Measurements from ENCODE around the gene NAV2.

NAV2 gene

GRCh38 chr11:20102397-20102796 lies 389.8 kb downstream of the NAV2 start:
- no peak for TF ChIP-seq CTCF (IDR thresholded peaks at IDR 0.05; ENCODE audit: insufficient read depth, low read depth, low read length, missing control alignments)
- no peak overlapping the region for H3K4me3 ChIP-seq (ENCODE audit: low read depth, low read length)
- DNase-seq (ENCODE audit: low read depth) = no peak

- no peak overlapping the region for H3K4me3 ChIP-seq (ENCODE audit: low read depth, low read length)
- no peak for TF ChIP-seq CTCF (IDR thresholded peaks at IDR 0.05; ENCODE audit: insufficient read depth, low read depth, low read length, missing control alignments)
- no peak for DNase-seq (ENCODE audit: low read depth)
Measured at GRCh38 chr11:20103281-20103680, 390.6 kb downstream of the NAV2 start.

GRCh38 chr11:20105427-20105826 lies 392.8 kb downstream of the NAV2 start:
- TF ChIP-seq CTCF (IDR thresholded peaks at IDR 0.05; ENCODE audit: insufficient read depth, low read depth, low read length, missing control alignments) = no peak
- DNase-seq (ENCODE audit: low read depth) = no peak
- H3K4me3 ChIP-seq (ENCODE audit: low read depth, low read length) = no peak overlapping the region

GRCh38 chr11:20109731-20110445 lies 397.3 kb downstream of the NAV2 start:
- no peak for DNase-seq (ENCODE audit: low read depth)
- no peak for TF ChIP-seq CTCF (IDR thresholded peaks at IDR 0.05; ENCODE audit: insufficient read depth, low read depth, low read length, missing control alignments)
- H3K4me3 ChIP-seq (ENCODE audit: low read depth, low read length) = no peak overlapping the region

- TF ChIP-seq CTCF (IDR thresholded peaks at IDR 0.05; ENCODE audit: insufficient read depth, low read depth, low read length, missing control alignments) = peak; percentile 96
- H3K4me3 ChIP-seq (ENCODE audit: low read depth, low read length) = no peak overlapping the region
- peak; percentile 73 for DNase-seq (ENCODE audit: low read depth)
Measured at GRCh38 chr11:20110908-20111669, 398.5 kb downstream of the NAV2 start.

- DNase-seq (ENCODE audit: low read depth) = no peak
- no peak overlapping the region for H3K4me3 ChIP-seq (ENCODE audit: low read depth, low read length)
- no peak for TF ChIP-seq CTCF (IDR thresholded peaks at IDR 0.05; ENCODE audit: insufficient read depth, low read depth, low read length, missing control alignments)
Measured at GRCh38 chr11:20111871-20112270, 399.2 kb downstream of the NAV2 start.
